Muscle of back (tissue), 13 donors: ENCODE measurements around the gene OR10W1. TPM values are rescaled to one million over a fixed set of nuclear protein-coding genes. Genes with fewer than 3 reads are reported as not detected.

ENCODE experiments used
- DNase-seq, 3 donors: peaks; one replicate each; pipeline versions ENCODE4 v3.0.0 to v3.0.0-alpha.2; 2013
- long read RNA-seq, 9 donors: transcript quantifications; one replicate each; lab custom pipeline, GENCODE V29; 2026
- polyA plus RNA-seq, 10 donors: library from polyadenylated mRNA; unstranded; fragments of 120-200 nt; gene quantifications; one replicate each; pipeline ENCODE4 v1.2.1, GENCODE V29; 2013; ENCODE audit not compliant: insufficient read length in 10 of 10

OR10W1 gene
- not detected for polyA plus RNA-seq
- long read RNA-seq, donor 1, result 0 reads
- long read RNA-seq, donor 2, result 0 reads
- long read RNA-seq, donor 3, partial matches to known transcripts, result 0 of 1 reads
- long read RNA-seq, donor 3, other reads (novel, unspliced or antisense), result 0 of 1 reads
- long read RNA-seq, donor 4, result 0 reads
- long read RNA-seq, donor 5, result 0 reads
- long read RNA-seq, donor 6, result 0 reads
- long read RNA-seq, donor 7, result 0 reads
- long read RNA-seq, donor 8, result 0 reads
- long read RNA-seq, donor 9, result 0 reads

- no peak for DNase-seq
Observed at GRCh38 chr11:58268142-58268541, at the start of gene OR10W1. Gene OR10W1, minus strand, starts transcription at chr11:58268260. Its CDS starts 402 bp downstream, at chr11:58267858.

- no peak for DNase-seq
Observed at GRCh38 chr11:58316142-58316541, 48.1 kb upstream of the OR10W1 start.

- DNase-seq, result no peak
Observed at GRCh38 chr11:58301576-58301975, 33.5 kb upstream of the OR10W1 start.

GRCh38 chr11:58292017-58292416 lies 24.0 kb upstream of the OR10W1 start:
- DNase-seq, result no peak

GRCh38 chr11:58289266-58289665 lies 21.2 kb upstream of the OR10W1 start:
- DNase-seq, result no peak

GRCh38 chr11:58286249-58286648 lies 18.2 kb upstream of the OR10W1 start:
- DNase-seq, result no peak

- no peak for DNase-seq
Observed at GRCh38 chr11:58285483-58286040, 17.5 kb upstream of the OR10W1 start.

GRCh38 chr11:58276151-58276550 lies 8.1 kb upstream of the OR10W1 start:
- no peak for DNase-seq

GRCh38 chr11:58275002-58275401 lies 6.9 kb upstream of the OR10W1 start:
- DNase-seq, result no peak

- DNase-seq, result no peak
Observed at GRCh38 chr11:58259983-58260382, 8.1 kb downstream of the OR10W1 start.

GRCh38 chr11:58254936-58255335 lies 13.1 kb downstream of the OR10W1 start:
- no peak for DNase-seq

GRCh38 chr11:58243954-58244353 lies 24.1 kb downstream of the OR10W1 start:
- DNase-seq, result no peak

- DNase-seq, result no peak
Observed at GRCh38 chr11:58227956-58228615, 40.0 kb downstream of the OR10W1 start.

- DNase-seq, result no peak
Observed at GRCh38 chr11:58222721-58223120, 45.3 kb downstream of the OR10W1 start.

Other genes starting within 250 kb of the OR10W1 start
- gene OR9Q1, start 244.4 kb downstream of the OR10W1 start, polyA plus RNA-seq, result not detected
- gene OR6Q1, start 237.3 kb downstream of the OR10W1 start, polyA plus RNA-seq, result not detected
- not detected for gene OR9I1, start 142.7 kb downstream of the OR10W1 start, polyA plus RNA-seq
- not detected for gene OR9Q2, start 79.2 kb downstream of the OR10W1 start, polyA plus RNA-seq
- gene OR1S2, start 64.1 kb downstream of the OR10W1 start, polyA plus RNA-seq, result not detected
- gene OR1S1, start 55.5 kb downstream of the OR10W1 start, polyA plus RNA-seq, result not detected
- gene OR10Q1, start 39.3 kb downstream of the OR10W1 start, polyA plus RNA-seq, result not detected
- gene OR5B17, start 90.8 kb upstream of the OR10W1 start, polyA plus RNA-seq, result not detected
- gene OR5B3, start 138.6 kb upstream of the OR10W1 start, polyA plus RNA-seq, result not detected
- not detected for gene OR5B2, start 159.9 kb upstream of the OR10W1 start, polyA plus RNA-seq
- gene OR5B12, start 174.0 kb upstream of the OR10W1 start, polyA plus RNA-seq, result not detected
- gene OR5B21, start 239.8 kb upstream of the OR10W1 start, polyA plus RNA-seq, result not detected